Neural cell (in vitro differentiated cells): ENCODE data around the gene PSEN2. TPM values are rescaled to one million over a fixed set of nuclear protein-coding genes. Genes with fewer than 3 reads are reported as not detected.

ENCODE experiments used
- H2AFZ ChIP-seq: fragments of 200-600, 300-800 bp; sonication (generic), shearing (Covaris generic); 2 replicates; pipeline ENCODE4 v1.6.0; 2014; ENCODE audit warnings: low read depth, mild to moderate bottlenecking, antibody characterized with exemption, low read length, moderate library complexity
- H3F3A ChIP-seq: fragments of 200-600 bp; shearing (Covaris generic); 2 replicates; pipeline ENCODE4 v1.6.1; 2016; ENCODE audit warnings: mild to moderate bottlenecking, moderate library complexity, mixed read lengths, antibody characterized with exemption, low read length; ENCODE audit not compliant: insufficient read depth, poor library complexity, severe bottlenecking
- H3K27ac ChIP-seq: fragments of 200-600, 300-800 bp; sonication (generic), shearing (Covaris generic); 2 replicates; pipeline ENCODE4 v1.5.1; 2014; ENCODE audit warnings: mild to moderate bottlenecking, low read length, moderate library complexity
- H3K27me3 ChIP-seq: fragments of 300-800, 200-600 bp; sonication (generic), shearing (Covaris generic); 2 replicates; pipeline ENCODE4 v1.6.0; 2014; ENCODE audit warnings: mild to moderate bottlenecking, low read depth, low read length, moderate library complexity; ENCODE audit not compliant: insufficient read depth
- H3K36me3 ChIP-seq: fragments of 300-800, 200-600 bp; sonication (generic), shearing (Covaris generic); 2 replicates; pipeline ENCODE4 v1.5.1; 2014; ENCODE audit warnings: mild to moderate bottlenecking, antibody characterized with exemption, low read length, moderate library complexity; ENCODE audit not compliant: insufficient read depth
- H3K4me2 ChIP-seq: fragments of 300-800, 200-600 bp; sonication (generic), shearing (Covaris generic); 2 replicates; pipeline ENCODE4 v1.6.0; 2014; ENCODE audit warnings: mild to moderate bottlenecking, low read length
- H3K4me3 ChIP-seq: fragments of 300-800, 200-600 bp; sonication (generic), shearing (Covaris generic); 2 replicates; pipeline ENCODE4 v1.5.1; 2014; ENCODE audit warnings: mild to moderate bottlenecking, low read length, moderate library complexity
- H3K79me2 ChIP-seq: fragments of 200-600 bp; shearing (Covaris generic); replicated peaks from 2 replicates; pipeline ENCODE4 v1.6.0; 2014; ENCODE audit warnings: mild to moderate bottlenecking, low read length, moderate library complexity; ENCODE audit not compliant: insufficient read depth
- H3K9ac ChIP-seq: fragments of 300-800, 200-600 bp; sonication (generic), shearing (Covaris generic); 2 replicates; pipeline ENCODE4 v1.6.1; 2016; ENCODE audit warnings: mild to moderate bottlenecking, low read length, mixed read lengths
- H3K9me2 ChIP-seq: fragments of 200-600 bp; shearing (Covaris generic); 2 replicates; pipeline ENCODE4 v1.6.1; 2016; ENCODE audit warnings: mild to moderate bottlenecking, low read length, mixed read lengths; ENCODE audit not compliant: insufficient read depth
- H3K9me3 ChIP-seq: fragments of 200-600, 300-800 bp; sonication (generic), shearing (Covaris generic); 2 replicates; pipeline ENCODE4 v1.6.1; 2016; ENCODE audit warnings: mild to moderate bottlenecking, mixed run types, low read length, moderate library complexity, mixed read lengths
- H4K20me1 ChIP-seq: fragments of 200-600 bp; shearing (Covaris generic); 2 replicates; pipeline ENCODE4 v1.6.1; 2016; ENCODE audit warnings: mild to moderate bottlenecking, mixed run types; ENCODE audit not compliant: insufficient read depth
- EP300 ChIP-seq: fragments of 450-650 bp; conservative IDR thresholded peaks from 2 replicates; pipeline ENCODE4 v1.6.1; 2014; ENCODE audit warnings: antibody characterized with exemption, mild to moderate bottlenecking, moderate library complexity; ENCODE audit not compliant: poor library complexity, severe bottlenecking
- EZH2 ChIP-seq: fragments of 200-600, 300-800 bp; shearing (Covaris generic), sonication (generic); IDR thresholded peaks from 2 replicates; pipeline ENCODE4 v1.6.1; 2014; ENCODE audit warnings: antibody characterized with exemption, low read length, borderline replicate concordance, mild to moderate bottlenecking; ENCODE audit not compliant: insufficient read depth, poor library complexity, severe bottlenecking
- MXI1 ChIP-seq: fragments of 450-650 bp; conservative IDR thresholded peaks from 2 replicates; pipeline ENCODE4 v1.6.1; 2014; ENCODE audit warnings: antibody characterized with exemption, mild to moderate bottlenecking; ENCODE audit not compliant: poor library complexity, severe bottlenecking
- POLR2AphosphoS5 ChIP-seq: IDR thresholded peaks from 2 replicates; pipeline ENCODE4 v1.6.1; 2012
- RAD21 ChIP-seq: fragments of 450-650 bp; conservative IDR thresholded peaks from 2 replicates; pipeline ENCODE4 v1.6.1; 2014; ENCODE audit warnings: antibody characterized with exemption, mild to moderate bottlenecking, moderate library complexity
- SMC3 ChIP-seq: fragments of 450-650 bp; conservative IDR thresholded peaks from 2 replicates; pipeline ENCODE4 v1.6.1; 2014; ENCODE audit warnings: antibody characterized with exemption, mild to moderate bottlenecking, moderate library complexity; ENCODE audit not compliant: poor library complexity
- TAF1 ChIP-seq: IDR thresholded peaks from 2 replicates; pipeline ENCODE4 v1.6.1; 2012; ENCODE audit warnings: low read depth
- polyA plus RNA-seq: library from polyadenylated mRNA; depleted of rRNA; stranded (reverse); fragments of >200 nt; gene quantifications from 2 replicates; pipeline ENCODE4 v1.2.3, GENCODE V29; 2014
- TF ChIP-seq, protein P1 (sequence below): fragments of 450-650 bp; IDR thresholded peaks from 2 replicates; pipeline ENCODE4 v1.5.1; 2014; ENCODE audit warnings: antibody characterized with exemption, mild to moderate bottlenecking, moderate library complexity; ENCODE audit not compliant: poor library complexity, severe bottlenecking
- TF ChIP-seq, protein P2 (sequence below): IDR thresholded peaks from 2 replicates; pipeline ENCODE4 v1.6.1; 2012; ENCODE audit warnings: borderline replicate concordance

The PSEN2 gene
- polyA plus RNA-seq, 1 donor from 2014 or later = 12.9 TPM

DNA sequence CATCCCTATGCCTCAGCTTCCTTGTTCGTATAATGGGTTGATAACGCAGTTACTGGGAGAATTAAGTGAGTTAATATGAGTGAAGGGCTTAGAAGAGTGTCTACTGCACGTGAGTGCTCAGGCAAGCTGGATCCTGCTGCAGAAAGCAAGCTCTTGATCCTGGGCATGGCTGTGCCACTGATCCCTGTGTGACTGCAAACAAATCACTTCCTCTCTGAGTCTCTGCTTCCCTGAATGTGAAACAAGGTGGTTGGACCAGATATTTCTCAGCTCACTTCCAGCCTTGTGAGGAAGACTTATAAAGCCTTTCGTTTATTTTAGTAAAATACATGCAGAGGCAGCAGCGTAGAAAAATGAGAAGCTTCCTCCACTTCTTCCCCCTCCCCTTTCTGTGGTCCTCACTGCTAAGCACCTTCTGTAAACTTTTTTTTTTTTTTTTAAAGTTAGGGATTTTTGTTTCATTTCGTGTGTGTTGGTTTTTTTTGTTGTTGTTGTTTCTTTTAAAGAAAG, 13.8 kb downstream of the PSEN2 start:
- H4K20me1 ChIP-seq = no peaks in the 10 kb centered on the region
- H3K27me3 ChIP-seq = no peaks in the 10 kb centered on the region
- H3K4me3 ChIP-seq = no peak overlapping the region
- TF ChIP-seq, protein P1, sequence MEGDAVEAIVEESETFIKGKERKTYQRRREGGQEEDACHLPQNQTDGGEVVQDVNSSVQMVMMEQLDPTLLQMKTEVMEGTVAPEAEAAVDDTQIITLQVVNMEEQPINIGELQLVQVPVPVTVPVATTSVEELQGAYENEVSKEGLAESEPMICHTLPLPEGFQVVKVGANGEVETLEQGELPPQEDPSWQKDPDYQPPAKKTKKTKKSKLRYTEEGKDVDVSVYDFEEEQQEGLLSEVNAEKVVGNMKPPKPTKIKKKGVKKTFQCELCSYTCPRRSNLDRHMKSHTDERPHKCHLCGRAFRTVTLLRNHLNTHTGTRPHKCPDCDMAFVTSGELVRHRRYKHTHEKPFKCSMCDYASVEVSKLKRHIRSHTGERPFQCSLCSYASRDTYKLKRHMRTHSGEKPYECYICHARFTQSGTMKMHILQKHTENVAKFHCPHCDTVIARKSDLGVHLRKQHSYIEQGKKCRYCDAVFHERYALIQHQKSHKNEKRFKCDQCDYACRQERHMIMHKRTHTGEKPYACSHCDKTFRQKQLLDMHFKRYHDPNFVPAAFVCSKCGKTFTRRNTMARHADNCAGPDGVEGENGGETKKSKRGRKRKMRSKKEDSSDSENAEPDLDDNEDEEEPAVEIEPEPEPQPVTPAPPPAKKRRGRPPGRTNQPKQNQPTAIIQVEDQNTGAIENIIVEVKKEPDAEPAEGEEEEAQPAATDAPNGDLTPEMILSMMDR = no peak
- TF ChIP-seq EP300 (no peak), EZH2 (no peak), TAF1 (no peak)
- TF ChIP-seq, protein P2, sequence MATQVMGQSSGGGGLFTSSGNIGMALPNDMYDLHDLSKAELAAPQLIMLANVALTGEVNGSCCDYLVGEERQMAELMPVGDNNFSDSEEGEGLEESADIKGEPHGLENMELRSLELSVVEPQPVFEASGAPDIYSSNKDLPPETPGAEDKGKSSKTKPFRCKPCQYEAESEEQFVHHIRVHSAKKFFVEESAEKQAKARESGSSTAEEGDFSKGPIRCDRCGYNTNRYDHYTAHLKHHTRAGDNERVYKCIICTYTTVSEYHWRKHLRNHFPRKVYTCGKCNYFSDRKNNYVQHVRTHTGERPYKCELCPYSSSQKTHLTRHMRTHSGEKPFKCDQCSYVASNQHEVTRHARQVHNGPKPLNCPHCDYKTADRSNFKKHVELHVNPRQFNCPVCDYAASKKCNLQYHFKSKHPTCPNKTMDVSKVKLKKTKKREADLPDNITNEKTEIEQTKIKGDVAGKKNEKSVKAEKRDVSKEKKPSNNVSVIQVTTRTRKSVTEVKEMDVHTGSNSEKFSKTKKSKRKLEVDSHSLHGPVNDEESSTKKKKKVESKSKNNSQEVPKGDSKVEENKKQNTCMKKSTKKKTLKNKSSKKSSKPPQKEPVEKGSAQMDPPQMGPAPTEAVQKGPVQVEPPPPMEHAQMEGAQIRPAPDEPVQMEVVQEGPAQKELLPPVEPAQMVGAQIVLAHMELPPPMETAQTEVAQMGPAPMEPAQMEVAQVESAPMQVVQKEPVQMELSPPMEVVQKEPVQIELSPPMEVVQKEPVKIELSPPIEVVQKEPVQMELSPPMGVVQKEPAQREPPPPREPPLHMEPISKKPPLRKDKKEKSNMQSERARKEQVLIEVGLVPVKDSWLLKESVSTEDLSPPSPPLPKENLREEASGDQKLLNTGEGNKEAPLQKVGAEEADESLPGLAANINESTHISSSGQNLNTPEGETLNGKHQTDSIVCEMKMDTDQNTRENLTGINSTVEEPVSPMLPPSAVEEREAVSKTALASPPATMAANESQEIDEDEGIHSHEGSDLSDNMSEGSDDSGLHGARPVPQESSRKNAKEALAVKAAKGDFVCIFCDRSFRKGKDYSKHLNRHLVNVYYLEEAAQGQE = no peak
- H3K79me2 ChIP-seq = no peaks in the 10 kb centered on the region
- no peak overlapping the region for H3K4me2 ChIP-seq
- no peak overlapping the region for H2AFZ ChIP-seq
- no peak overlapping the region for H3K27ac ChIP-seq
- no peaks in the 10 kb centered on the region for H3K36me3 ChIP-seq
- H3F3A ChIP-seq = no peaks in the 10 kb centered on the region
- H3K9ac ChIP-seq = no peak overlapping the region
- no peaks in the 10 kb centered on the region for H3K9me2 ChIP-seq
- no peaks in the 10 kb centered on the region for H3K9me3 ChIP-seq

DNA sequence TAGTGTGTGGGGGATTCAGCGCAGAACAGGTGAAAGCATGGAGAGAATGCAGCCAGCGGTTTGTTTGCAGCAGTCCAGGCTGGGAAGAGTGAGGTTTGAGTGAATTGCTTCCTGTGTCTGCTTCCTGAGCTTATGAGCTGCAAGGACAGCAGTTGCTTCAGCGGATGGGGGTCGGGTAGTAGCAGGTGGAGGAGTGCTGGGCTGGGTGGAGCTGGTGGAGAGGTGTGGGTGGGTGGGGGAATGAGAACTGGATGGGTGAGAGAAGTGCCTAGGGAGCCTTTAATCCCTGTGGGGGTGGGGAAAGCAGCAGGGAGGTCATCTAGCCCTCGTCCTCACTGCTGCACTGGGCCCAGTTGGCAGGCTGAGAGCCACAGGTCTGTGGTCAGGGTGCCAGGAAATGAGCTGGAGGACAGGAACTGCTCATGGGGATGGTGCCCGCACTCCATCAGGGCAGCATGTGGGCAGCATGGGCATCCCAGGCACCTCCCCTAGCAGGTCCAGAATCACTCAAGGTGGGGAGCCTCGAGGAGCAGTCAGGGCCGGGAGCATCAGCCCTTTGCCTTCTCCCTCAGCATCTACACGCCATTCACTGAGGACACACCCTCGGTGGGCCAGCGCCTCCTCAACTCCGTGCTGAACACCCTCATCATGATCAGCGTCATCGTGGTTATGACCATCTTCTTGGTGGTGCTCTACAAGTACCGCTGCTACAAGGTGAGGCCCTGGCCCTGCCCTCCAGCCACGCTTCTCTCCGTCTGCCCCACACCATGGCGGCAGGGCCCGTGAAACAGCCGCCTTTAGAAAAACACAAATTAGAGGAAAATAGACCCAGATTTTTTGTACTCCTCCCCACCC, 14.8 kb downstream of the PSEN2 start:
- no peak for TF ChIP-seq MXI1
- TF ChIP-seq POLR2AphosphoS5 = no peak
- no peak for TF ChIP-seq EP300
- TF ChIP-seq, protein P1 = no peak
- no peak for TF ChIP-seq EZH2
- TF ChIP-seq, protein P2 = no peak
- TF ChIP-seq SMC3 = no peak
- TF ChIP-seq RAD21 = no peak
- TF ChIP-seq TAF1 = no peak
- no peak overlapping the region for H3K4me3 ChIP-seq
- no peaks in the 10 kb centered on the region for H3K36me3 ChIP-seq
- no peak overlapping the region for H2AFZ ChIP-seq
- no peak overlapping the region for H3K9ac ChIP-seq
- no peaks in the 10 kb centered on the region for H3K79me2 ChIP-seq
- no peak overlapping the region for H3K4me2 ChIP-seq
- no peaks in the 10 kb centered on the region for H4K20me1 ChIP-seq
- H3K9me3 ChIP-seq = no peaks in the 10 kb centered on the region
- H3K27ac ChIP-seq = no peak overlapping the region
- no peaks in the 10 kb centered on the region for H3K27me3 ChIP-seq
- no peaks in the 10 kb centered on the region for H3F3A ChIP-seq
- no peaks in the 10 kb centered on the region for H3K9me2 ChIP-seq
